ENCODE measurements around the gene TAF13. TPM values are rescaled to one million over a fixed set of nuclear protein-coding genes. Genes with fewer than 3 reads are reported as not detected.

TAF13 gene
- total and polyA plus RNA-seq, 9 of the 15 experiments (the other 6 are each of a cell fraction or from before 2014, with no cell fraction given): 14.9 to 77.2 (median 38.7) TPM

- TF ChIP-seq MEIS2 (IDR thresholded peaks at IDR 0.05; ENCODE audit: partially characterized antibody): peak; percentile 22
- no peak for TF ChIP-seq LARP7 (IDR thresholded peaks at IDR 0.05)
- no peak for TF ChIP-seq ELK1 (CRISPR knock-in tag; IDR thresholded peaks at IDR 0.05)
- TF ChIP-seq USF2 (CRISPR knock-in tag; IDR thresholded peaks at IDR 0.05): peak; percentile 63
- TF ChIP-seq SNIP1 (IDR thresholded peaks at IDR 0.05; ENCODE audit: low read depth): peak; percentile 93
- no peak for TF ChIP-seq NR3C1 (CRISPR knock-in tag; IDR thresholded peaks at IDR 0.05)
- TF ChIP-seq SETDB1 (IDR thresholded peaks at IDR 0.05; ENCODE audit: low read length): peak; percentile 95
- no peak for TF ChIP-seq SREBF2 (CRISPR knock-in tag; IDR thresholded peaks at IDR 0.05)
- no peak for TF ChIP-seq ZNF212 (CRISPR knock-in tag; IDR thresholded peaks at IDR 0.05)
- TF ChIP-seq ERF (CRISPR knock-in tag; IDR thresholded peaks at IDR 0.05): peak; percentile 96
- TF ChIP-seq XRCC3 (IDR thresholded peaks at IDR 0.05): no peak
- TF ChIP-seq FUS (optimal IDR thresholded peaks at IDR 0.05; ENCODE audit: low read depth, low read length): peak; percentile 96
- TF ChIP-seq, protein P1, sequence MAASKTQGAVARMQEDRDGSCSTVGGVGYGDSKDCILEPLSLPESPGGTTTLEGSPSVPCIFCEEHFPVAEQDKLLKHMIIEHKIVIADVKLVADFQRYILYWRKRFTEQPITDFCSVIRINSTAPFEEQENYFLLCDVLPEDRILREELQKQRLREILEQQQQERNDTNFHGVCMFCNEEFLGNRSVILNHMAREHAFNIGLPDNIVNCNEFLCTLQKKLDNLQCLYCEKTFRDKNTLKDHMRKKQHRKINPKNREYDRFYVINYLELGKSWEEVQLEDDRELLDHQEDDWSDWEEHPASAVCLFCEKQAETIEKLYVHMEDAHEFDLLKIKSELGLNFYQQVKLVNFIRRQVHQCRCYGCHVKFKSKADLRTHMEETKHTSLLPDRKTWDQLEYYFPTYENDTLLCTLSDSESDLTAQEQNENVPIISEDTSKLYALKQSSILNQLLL (CRISPR knock-in tag; IDR thresholded peaks at IDR 0.05; ENCODE audit: borderline replicate concordance): no peak
- no peak for TF ChIP-seq JUNB (CRISPR knock-in tag; conservative IDR thresholded peaks at IDR 0.05)
- peak; percentile 85; the same call in 1 of the 2 replicates for TF ChIP-seq PATZ1 (CRISPR knock-in tag; IDR thresholded peaks at IDR 0.05; ENCODE audit: borderline replicate concordance)
- TF ChIP-seq CHD2 (IDR thresholded peaks at IDR 0.05; ENCODE audit: low read depth, low read length): peak; percentile 38; the same call in 1 of the 2 replicates
- peak; percentile 99 for TF ChIP-seq EP400 (IDR thresholded peaks at IDR 0.05)
- peak; percentile 99 for TF ChIP-seq MTA3 (IDR thresholded peaks at IDR 0.05; ENCODE audit: borderline replicate concordance)
- peak; percentile 64; the same call in 1 of the 2 replicates for TF ChIP-seq HMG20B (CRISPR knock-in tag; IDR thresholded peaks at IDR 0.05)
- TF ChIP-seq GABPA (tag; conservative IDR thresholded peaks at IDR 0.05; ENCODE audit: low read depth): peak; percentile 93
- no peak for TF ChIP-seq NUFIP1 (IDR thresholded peaks at IDR 0.05; ENCODE audit: partially characterized antibody)
These were observed 24.4 kb upstream of the TAF13 start (continued) for GRCh38 chr1:109099938-109100773.
